Right lobe of liver (tissue), 6 donors: Measurements from ENCODE around the gene NCK2. TPM values are rescaled to one million over a fixed set of nuclear protein-coding genes. Genes with fewer than 3 reads are reported as not detected.

ENCODE experiments used
- ATAC-seq, 4 donors: fragments of 200-7000 bp; cut with Tn5 transposase; one replicate each; pipeline ENCODE4 v1.9.1; 2020; ENCODE audit warnings: mild to moderate bottlenecking in 4 of 4, moderate library complexity in 4 of 4
- DNase-seq, 3 donors: peaks; one replicate each; pipeline ENCODE4 v3.0.0-alpha.2; 2020
- H3K27ac ChIP-seq, 3 donors: fragments of 200-600 bp; one replicate each; pipeline ENCODE4 v1.8.0; 2022
- H3K27me3 ChIP-seq, 2 donors: fragments of 200-600 bp; one replicate each; pipeline ENCODE4 v1.8.0; 2022
- H3K36me3 ChIP-seq, 4 donors: fragments of 200-600 bp; sonication (generic) in 1 of 4; one replicate each; pipeline versions ENCODE4 v1.5.1 to v1.8.0; 2017 to 2022; ENCODE audit warnings: control low read depth in 1 of 4
- H3K4me1 ChIP-seq, 4 donors: fragments of 200-600 bp; sonication (generic) in 1 of 4; one replicate each; pipeline versions ENCODE4 v1.5.1 to v1.8.0; 2017 to 2022; ENCODE audit warnings: control low read depth in 1 of 4
- H3K4me3 ChIP-seq, 3 donors: fragments of 200-600 bp; one replicate each; pipeline ENCODE4 v1.8.0; 2022
- H3K9me3 ChIP-seq, 4 donors: fragments of 200-600 bp; sonication (generic) in 1 of 4; one replicate each; pipeline versions ENCODE4 v1.5.1 to v1.8.0; 2017 to 2022; ENCODE audit warnings: control low read depth in 1 of 4
- POLR2A ChIP-seq: fragments of 450-650 bp; IDR thresholded peaks from one replicate; pipeline ENCODE4 v1.6.1; 2017; ENCODE audit warnings: antibody characterized with exemption, mild to moderate bottlenecking
- WGBS: methylation state at CpG from one replicate; pipeline ENCODE4 v1.1.6; 2018; ENCODE audit warnings: low coverage, low lambda C conversion rate; ENCODE audit not compliant: insufficient coverage; ENCODE audit errors: missing lambda C conversion rate; 5-methylcytosine and 5-hydroxymethylcytosine counted together
- intact Hi-C, 2 donors: fragments of 100-400 bp; cut with DNase I; formaldehyde crosslinking; loops; one replicate each; pipeline versions ENCODE4 v1.11.2 to v1.14.1; 2022
- total RNA-seq, 6 experiments: library from RNA; depleted of rRNA in 2 of 6; stranded (reverse); fragments of >200 nt in 2 of 6; fragmentation: NEBNext Ultra II Directional in 3 of 6; extraction: Animal tissue kit (Norgen Biotek cat#: 25700) in 3 of 6; gene quantifications; one replicate each; pipeline versions ENCODE4 v1.1.0 to v1.2.4, GENCODE V29; 2016 to 2023
- TF ChIP-seq, protein P1 (sequence below), 4 donors: fragments of 200-600 bp in 3 of 4; fragments of 450-650 bp in 1 of 4; IDR thresholded peaks; one replicate each; pipeline versions ENCODE4 v1.5.1 to v1.8.0; 2016 to 2022; ENCODE audit warnings: antibody characterized with exemption in 4 of 4, mild to moderate bottlenecking in 2 of 4
- donor health status: DM: no; HTN: yes; CAD: no.
- donor health status: DM: no; HTN: no; CAD: no.
- donor health status: DM: no; HTN: no; CAD: no.
- donor health status: DM: no; HTN: yes; CAD: no.
- donor health status: DM: no; HTN: yes; CAD: no.

NCK2 gene
- total RNA-seq, 6 experiments from 2014 or later = 4.8 to 11.7 (median 7.1) TPM

GRCh38 chr2:105750735-105751134 lies 6.0 kb downstream of the NCK2 start:
- no peak for DNase-seq
- H3K27ac ChIP-seq = no peak overlapping the region
- no peaks in the 10 kb centered on the region for H3K9me3 ChIP-seq
- 71% methylated on average over 1 of the region's 4 CpGs for WGBS
- H3K4me3 ChIP-seq = no peak overlapping the region
- TF ChIP-seq, protein P1, sequence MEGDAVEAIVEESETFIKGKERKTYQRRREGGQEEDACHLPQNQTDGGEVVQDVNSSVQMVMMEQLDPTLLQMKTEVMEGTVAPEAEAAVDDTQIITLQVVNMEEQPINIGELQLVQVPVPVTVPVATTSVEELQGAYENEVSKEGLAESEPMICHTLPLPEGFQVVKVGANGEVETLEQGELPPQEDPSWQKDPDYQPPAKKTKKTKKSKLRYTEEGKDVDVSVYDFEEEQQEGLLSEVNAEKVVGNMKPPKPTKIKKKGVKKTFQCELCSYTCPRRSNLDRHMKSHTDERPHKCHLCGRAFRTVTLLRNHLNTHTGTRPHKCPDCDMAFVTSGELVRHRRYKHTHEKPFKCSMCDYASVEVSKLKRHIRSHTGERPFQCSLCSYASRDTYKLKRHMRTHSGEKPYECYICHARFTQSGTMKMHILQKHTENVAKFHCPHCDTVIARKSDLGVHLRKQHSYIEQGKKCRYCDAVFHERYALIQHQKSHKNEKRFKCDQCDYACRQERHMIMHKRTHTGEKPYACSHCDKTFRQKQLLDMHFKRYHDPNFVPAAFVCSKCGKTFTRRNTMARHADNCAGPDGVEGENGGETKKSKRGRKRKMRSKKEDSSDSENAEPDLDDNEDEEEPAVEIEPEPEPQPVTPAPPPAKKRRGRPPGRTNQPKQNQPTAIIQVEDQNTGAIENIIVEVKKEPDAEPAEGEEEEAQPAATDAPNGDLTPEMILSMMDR (IDR thresholded peaks at IDR 0.05) = no peak
- no peak for TF ChIP-seq POLR2A
- H3K27me3 ChIP-seq = no peaks in the 10 kb centered on the region
- no peaks in the 10 kb centered on the region for H3K36me3 ChIP-seq
- no peak for ATAC-seq
- peaks cover 0 to 7% (median 0%) of the 10 kb centered on the region in 4 donors for H3K4me1 ChIP-seq
- intact Hi-C loops = no loop called here

- intact Hi-C loops = no loop called here
- H3K9me3 ChIP-seq = no peaks in the 10 kb centered on the region
- H3K4me3 ChIP-seq = no peak overlapping the region
- H3K27me3 ChIP-seq = no peaks in the 10 kb centered on the region
- WGBS = 70% methylated on average over 3 of the region's 3 CpGs
- no peak overlapping the region for H3K27ac ChIP-seq
- H3K4me1 ChIP-seq = peaks cover 0 to 2% (median 0%) of the 10 kb centered on the region in 4 donors
- ATAC-seq (no peak), DNase-seq (no peak)
- no peak for TF ChIP-seq POLR2A
- TF ChIP-seq, protein P1 (IDR thresholded peaks at IDR 0.05) = no peak
- H3K36me3 ChIP-seq = no peaks in the 10 kb centered on the region
Observed at GRCh38 chr2:105751272-105751671, 6.6 kb downstream of the NCK2 start.

GRCh38 chr2:105752691-105753358 lies 8.1 kb downstream of the NCK2 start:
- Histone ChIP-seq H3K27me3 (no peaks in the 10 kb centered on the region), H3K4me1 (no peaks in the 10 kb centered on the region), H3K27ac (no peak overlapping the region), H3K36me3 (no peaks in the 10 kb centered on the region), H3K9me3 (no peaks in the 10 kb centered on the region), H3K4me3 (no peak overlapping the region)
- 77% methylated on average over 5 of the region's 5 CpGs for WGBS
- intact Hi-C loops = no loop called here
- TF ChIP-seq, protein P1 (IDR thresholded peaks at IDR 0.05) = no peak
- no peak for TF ChIP-seq POLR2A
- DNase-seq = no peak
- ATAC-seq = no peak

- H3K27me3 ChIP-seq = no peaks in the 10 kb centered on the region
- no peaks in the 10 kb centered on the region for H3K36me3 ChIP-seq
- TF ChIP-seq, protein P1 (IDR thresholded peaks at IDR 0.05) = no peak
- no peak for TF ChIP-seq POLR2A
- no peak overlapping the region for H3K27ac ChIP-seq
- no peaks in the 10 kb centered on the region for H3K9me3 ChIP-seq
- intact Hi-C loops = no loop called here
- H3K4me3 ChIP-seq = no peak overlapping the region
- H3K4me1 ChIP-seq = no peaks in the 10 kb centered on the region
- DNase-seq (no peak), ATAC-seq (no peak)
- 30% methylated on average over 1 of the region's 2 CpGs for WGBS
Observed at GRCh38 chr2:105753380-105753779, 8.7 kb downstream of the NCK2 start.
